NCI-H524 treated with DMSO at 0.1 percent for 48 hours (cell line): ENCODE results near the gene MB.

Experiments used
- DNase-seq: peaks from one replicate; lab custom pipeline; 2025; lab: John Stamatoyannopoulos, UW

The MB gene

DNA sequence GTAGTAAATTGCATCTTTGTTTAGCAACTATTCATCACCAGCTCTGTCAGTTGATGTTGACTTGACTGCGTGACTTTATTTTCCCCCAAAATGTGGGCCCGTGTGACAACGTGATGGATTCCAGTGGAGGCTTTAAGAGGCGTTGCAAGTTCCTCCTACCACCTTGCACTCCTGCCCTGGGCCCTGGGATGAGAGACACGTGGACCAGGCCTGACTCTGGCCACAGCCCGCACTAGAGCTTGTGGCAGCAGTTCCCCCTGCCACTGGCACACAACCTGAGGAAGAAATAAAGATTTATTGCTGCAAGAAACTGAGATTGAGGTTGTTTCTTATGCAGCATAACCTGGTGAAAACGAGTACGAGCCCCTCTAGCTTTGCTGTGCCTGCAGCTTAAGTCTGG is 44.6 kb downstream of the MB start:
- no peak for DNase-seq

DNA sequence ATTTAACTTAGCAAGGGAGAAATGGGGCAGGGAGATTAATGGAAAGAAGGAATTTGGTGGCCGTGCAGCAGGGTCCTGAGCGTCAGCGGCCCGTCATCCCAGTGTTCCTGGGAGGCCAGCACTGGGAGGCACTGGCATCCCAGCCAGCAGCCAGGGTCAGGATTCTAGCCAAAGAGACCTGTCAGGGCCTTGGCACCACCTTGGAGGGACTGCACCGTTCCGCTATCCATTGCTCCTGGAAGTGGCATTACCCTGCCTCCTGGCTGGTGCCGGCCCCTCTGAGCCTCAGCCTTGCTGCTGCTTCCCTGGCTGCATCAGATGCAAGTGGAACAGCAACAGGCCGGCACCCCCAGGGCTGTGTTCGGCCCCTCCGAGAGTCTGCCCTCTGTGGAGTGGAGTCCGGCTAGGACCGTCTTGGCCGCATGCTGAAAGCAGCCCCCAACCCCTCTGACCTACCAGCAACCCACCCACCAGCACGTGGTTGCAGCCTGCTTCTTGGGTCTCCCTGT is 46.4 kb downstream of the MB start:
- no peak for DNase-seq

DNA sequence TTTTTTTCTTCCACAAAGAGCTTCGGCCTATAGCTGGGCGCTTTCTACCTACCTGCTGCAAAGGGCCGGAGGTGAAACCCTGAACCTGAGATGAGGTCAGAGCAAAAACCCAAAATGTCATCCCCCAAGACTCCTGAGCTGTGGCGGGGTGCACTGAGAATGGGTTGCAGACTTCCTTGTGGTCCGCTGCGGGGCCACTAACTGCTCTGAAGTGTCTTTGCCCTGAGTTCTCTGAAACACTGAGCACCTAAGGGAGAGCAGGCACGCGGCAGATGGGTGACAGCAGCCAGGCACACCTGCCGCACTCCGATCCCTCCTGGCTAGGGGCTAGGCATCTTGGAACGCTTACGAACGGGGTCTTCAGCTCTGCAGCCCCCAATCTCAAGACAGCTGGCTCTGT is 47.2 kb downstream of the MB start:
- DNase-seq = no peak

DNA sequence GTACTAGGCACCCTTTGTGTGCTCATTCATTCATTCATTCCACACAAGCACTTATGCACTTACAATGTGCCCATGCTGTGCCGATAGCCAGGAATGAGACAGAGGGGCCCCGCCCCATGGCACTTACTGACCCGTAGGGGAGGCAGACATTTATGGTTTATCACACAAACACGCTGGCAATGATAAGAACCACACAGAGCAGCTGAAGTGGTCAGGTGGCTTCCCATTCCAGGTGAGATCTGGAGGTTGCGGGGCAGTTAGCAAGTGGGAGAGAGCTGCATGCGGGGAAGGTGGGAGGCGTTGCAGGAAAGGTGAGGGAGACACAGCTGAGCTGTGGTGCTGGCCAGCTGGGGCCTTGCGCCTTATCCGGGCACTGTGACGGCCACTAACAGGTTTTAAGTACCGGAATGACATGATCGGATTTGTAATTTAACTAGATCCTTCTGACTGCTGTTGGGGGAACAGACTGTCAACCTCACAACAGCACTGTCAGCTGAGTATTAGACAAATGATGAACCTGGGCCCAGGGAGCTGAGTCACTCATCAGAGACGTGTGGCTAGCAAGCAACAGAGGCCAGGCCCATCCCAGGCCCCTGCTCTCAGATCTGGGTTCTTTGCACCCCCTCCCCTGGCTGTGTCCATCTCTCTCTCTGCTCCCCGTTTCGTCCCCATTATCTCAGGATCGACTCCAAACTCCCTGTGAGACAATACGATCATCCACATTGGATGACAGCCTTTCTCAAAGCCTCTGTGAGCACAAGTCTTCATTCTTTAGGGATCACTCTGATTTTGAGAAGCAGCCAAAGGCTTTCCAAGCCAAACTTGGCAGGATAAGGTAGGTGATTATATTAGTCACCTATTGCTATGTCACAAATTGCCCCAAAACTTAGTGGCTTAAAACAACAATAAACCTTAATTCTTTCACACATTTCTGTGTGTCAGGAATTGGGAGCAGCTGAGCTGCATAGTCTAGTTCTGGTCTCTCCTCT is 48.1 kb downstream of the MB start:
- DNase-seq = peak; percentile 17

GRCh38 chr22:35567351-35568141 is 49.6 kb downstream of the MB start:
- peak; percentile 44 for DNase-seq

DNA sequence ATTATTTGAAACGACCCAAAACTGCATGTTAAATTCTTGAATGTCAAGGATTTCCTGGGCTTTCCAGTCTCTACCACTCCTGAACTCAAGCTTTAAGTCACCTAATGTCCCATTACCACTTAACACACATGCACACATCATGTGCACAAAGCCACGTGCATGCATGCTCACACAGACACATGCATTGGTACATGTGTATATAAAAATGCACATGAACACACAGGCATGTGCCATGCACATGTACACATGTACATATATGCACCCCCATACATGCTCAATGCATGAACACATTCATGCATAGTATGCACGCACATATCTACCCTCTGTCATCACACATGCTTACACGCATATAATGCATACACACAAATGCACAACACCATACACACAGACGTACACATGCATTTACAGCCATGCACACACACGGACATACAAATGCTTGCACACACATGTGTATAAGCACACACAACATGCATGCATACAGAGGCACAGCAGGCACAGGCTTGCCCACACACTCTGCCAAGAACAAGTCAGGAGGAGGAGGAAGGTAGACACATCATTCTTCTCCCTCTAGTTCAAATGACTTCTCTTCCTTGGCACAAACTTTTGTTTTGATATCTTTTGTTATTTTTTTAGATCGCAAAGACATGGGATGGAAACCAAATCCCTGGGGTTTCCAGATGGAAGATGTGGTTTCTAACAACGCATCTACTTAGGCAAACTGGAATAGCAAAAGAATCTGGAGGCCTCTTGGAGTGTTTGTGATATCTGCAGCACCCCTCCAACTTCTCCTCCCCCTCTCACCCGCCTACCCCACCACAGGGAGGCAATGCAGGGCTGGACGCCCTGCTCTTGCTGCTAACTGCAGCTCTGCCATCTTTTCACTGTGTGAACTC is 51.9 kb downstream of the MB start:
- DNase-seq = no peak

DNA sequence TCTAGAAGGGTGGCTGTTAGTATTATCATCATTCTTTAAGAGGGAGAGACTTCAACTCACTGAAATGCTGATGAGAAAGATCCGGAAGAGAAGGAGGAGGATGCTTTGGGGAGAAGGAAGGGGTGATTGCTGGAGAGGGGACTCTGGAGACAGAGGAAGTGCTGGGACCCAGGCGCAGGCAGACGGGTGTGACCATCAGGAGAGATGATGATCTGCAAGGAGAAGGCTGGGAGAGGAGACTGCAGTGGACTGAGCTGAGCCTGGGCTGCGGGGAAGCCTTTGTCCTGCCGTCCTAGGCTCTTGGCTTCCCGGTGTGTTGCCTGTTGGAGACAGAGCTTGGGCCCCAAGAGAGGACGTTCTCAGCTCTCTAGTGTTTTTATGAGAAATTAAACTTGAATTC is 53.9 kb downstream of the MB start:
- no peak for DNase-seq

- DNase-seq = no peak
These were observed 55.2 kb downstream of the MB start for GRCh38 chr22:35561796-35562526.

GRCh38 chr22:35560824-35561223 is 56.3 kb downstream of the MB start:
- no peak for DNase-seq

DNA sequence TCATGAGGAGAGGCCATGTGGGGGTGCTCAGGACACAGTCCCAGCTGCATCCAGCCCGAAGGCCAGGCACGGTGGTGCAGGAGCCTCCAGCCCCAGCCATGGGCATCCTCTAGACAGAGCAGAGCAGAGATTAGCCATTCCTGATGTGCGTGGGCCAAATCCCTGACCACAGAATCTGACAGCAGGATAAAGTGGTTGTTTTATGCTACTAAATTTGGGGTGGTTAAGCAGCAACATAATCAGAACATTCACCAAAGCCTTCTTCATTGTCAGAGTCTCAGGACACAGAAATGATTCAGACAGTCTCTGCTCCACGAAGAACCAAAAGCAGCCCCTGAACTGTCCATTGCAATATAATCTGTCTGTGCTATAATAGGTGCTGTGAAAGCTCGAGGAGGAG is 56.8 kb downstream of the MB start:
- DNase-seq = no peak

DNA sequence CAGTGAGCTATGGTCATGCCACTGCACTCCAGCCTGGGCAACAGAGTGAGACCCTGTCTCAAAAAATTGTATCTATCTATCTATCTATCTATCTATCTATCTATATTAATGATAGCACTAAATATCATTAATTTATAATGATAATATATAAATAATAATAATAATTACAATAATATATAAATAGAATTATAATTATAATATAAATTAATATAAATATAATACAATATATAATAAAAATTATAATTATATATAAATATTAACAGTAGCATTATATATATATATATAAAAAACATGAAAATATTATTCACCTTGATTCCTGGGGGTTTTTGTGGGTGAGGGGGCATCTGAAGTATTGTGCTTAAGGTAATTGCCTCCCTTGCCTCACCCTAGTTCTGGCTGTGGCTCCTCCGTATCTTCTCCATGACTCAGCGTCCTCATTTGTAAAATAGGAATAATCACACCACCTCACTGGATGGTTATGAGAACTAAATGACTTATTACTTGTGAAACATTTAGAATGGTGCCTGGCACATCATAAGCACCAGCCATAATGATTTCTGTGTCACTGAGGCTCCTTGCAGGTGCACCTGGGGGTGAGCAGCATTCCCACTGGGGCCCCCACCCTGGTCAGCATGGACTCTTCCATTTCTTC is 57.6 kb downstream of the MB start:
- DNase-seq = no peak

DNA sequence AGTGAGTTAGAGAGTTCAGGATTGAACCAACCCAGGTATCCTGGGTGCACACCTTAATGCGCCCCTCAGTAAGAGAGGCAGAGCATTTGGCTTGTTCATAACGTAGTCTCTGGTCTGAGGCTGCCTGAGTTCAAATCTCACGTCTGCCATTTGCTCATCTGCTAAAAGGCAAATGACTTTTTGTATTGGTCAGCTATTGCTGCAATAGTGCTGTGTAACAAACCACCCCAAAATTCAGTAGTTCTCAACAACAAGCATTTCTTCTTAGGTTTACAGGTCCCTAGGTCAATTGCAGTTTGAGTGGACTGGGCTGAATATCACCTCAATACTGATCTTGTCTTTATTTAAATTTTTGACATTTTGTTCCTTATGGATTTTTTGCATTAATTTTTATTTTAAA is 58.4 kb downstream of the MB start:
- no peak for DNase-seq

DNA sequence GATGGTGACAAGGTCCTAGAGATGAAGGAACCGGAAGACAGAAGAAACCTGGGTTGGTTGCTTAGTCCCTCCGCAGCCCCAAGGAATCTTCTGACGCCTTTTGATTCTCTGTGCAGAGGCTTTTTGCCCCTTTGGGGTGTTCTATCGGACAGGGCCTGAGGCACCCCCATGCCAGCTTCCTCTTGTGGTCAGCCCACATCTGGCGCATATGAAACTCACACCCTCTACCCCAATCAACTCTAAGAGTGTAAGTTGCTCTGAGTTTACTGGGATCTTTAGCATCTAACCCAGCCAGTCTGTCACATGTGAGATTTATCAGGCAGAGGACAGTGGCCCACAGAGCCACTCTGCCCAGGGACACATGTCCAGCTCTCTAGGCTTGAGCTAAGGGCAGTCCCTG is 59.1 kb downstream of the MB start:
- no peak for DNase-seq
